ENCODE data around the gene ITPRIPL2.

ITPRIPL2 gene

GRCh38 chr16:19119564-19119963 lies 5.8 kb downstream of the ITPRIPL2 start:
- no peak for DNase-seq (ENCODE audit: low spot score)

GRCh38 chr16:19123535-19124178 lies 9.9 kb downstream of the ITPRIPL2 start:
- DNase-seq (ENCODE audit: low spot score) = no peak

DNA sequence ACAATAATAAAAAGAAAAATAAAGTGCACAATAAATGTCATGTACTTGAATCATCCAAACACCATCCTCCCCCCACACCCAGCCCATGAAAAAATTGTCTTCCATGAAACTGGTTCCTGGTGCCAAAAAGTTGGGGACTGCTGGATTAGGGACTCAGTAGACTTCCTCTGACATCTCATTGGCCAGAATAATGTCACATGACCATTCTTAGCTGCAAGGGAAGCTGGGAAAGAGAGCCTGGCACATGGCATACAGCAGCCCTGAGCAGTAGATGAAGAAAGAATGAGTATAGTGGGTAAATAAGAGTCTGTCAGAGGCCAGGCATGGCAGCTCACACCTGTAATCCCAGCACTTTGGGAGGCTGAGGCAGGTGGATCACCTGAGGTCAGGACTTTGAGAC lies 12.5 kb downstream of the ITPRIPL2 start:
- no peak for DNase-seq (ENCODE audit: low spot score)

DNA sequence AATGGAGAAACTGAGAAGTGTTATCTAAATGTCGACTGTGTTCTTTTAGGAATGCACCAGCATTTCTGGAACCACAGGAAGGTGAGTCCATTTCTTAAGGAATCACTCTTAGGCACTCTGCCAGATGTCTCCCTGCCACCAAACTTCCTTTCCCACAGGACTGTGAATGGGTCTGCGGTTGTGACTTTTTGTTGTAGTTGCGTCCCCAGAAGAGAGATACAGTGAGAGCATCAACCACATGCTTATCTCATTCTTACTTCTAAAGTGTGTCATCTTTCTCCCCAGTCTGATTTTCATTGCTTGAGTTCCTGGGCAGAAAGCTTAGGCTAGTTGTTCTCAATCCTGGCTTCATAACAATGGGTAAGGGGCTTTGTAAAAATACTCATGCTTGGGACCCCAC lies 13.4 kb downstream of the ITPRIPL2 start:
- DNase-seq (ENCODE audit: low spot score) = no peak

GRCh38 chr16:19127674-19128131 lies 13.9 kb downstream of the ITPRIPL2 start:
- no peak for DNase-seq (ENCODE audit: low spot score)

DNA sequence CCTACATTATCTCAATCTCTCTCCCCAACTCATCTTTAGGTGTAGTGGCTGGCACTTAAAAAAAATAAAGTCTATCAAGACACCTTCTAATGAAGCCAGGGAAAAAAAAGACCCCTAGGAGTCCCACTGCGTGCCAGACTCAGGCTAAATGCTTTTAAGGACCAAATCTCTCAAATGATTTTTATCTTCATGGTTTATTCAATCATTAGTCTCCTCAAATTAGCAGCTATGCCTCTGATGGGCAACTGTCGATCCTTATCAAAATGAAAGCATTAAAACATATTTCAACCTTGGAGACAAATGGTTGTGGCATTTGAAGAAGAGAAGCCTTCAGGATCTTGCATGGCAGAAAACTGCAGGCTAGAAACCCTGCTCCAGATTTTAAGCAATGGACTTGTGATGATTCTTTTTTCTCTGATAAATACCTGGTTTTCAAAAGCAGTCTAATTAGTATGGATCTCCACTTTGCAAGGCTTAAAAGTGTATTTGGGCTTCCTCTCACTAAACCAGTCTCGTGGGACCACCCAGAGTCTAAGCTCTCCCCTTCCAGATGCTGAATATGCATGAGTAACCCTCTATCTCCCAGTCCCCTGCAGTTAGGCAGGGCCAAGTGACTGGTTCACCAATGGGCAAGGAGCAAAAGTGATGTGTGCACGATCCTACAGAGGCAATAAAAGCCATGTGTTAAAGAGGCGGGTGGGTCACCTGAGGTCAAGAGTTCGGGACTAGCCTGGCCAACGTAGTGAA lies 14.9 kb downstream of the ITPRIPL2 start:
- no peak for DNase-seq (ENCODE audit: low spot score)

DNA sequence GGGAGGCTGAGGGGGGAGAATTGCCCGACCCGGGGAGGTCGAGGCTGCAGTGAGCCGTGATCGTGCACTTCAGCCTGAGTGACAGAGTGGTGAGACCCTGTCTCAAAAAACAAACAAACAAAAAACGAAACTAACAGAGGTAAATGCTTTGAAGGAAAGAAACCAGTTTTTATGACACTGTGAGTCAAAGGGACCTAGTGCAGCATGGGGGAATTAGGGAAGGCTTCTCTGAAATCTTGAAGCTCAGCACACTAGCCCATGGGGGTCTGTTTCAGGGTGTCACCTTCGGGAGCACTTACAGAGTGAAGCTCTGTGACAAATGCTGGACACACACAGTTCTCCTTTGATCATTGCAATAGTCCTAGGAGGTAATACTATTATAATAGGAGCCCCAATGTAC lies 16.6 kb downstream of the ITPRIPL2 start:
- no peak for DNase-seq (ENCODE audit: low spot score)

DNA sequence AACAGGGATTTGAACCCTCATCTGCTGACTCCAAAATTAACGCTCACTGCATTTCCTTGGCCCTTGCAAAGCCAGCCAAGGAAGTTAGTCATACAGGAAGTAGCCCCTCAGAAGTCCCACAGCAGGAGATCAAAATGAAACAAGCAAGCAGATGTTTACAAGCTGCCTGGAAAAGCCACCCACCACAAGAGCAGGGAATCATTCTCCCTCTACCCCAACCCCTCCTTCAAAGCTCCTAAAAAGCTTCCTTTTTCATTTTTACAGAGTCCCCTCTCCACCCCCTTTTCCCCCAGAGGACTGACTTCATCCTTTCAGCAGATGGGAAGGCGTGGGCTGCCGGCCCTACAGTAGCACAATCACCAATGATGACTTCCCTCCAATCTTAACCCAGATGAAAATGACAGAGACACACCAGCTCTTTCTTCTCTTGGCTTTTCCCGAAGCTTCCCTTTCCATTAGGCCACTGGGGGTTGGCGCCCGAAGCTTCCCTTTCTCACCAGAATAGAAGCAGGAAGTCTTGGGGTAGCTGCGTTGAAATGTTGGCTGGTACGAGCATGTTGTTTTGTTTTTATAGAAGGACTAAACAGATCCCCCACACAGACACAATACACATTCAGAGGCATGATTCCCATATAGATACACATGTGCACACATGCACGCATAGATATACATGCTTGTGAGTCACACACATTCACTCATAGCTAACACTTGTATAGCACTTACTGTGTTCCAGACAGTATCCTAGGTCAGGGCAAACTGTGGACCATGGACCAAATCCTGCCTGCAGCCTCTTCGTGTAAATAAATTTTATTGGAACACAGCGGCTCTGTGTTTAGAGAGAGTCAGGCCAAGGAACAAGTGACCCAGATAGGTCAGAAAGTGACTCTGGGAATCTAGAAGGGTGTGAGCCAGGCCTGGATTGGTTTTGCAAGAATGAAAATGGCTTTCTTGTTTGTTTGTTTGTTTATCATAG lies 17.4 kb downstream of the ITPRIPL2 start:
- peak; percentile 39 for DNase-seq (ENCODE audit: low spot score)

GRCh38 chr16:19131825-19132218 lies 18.1 kb downstream of the ITPRIPL2 start:
- no peak for DNase-seq (ENCODE audit: low spot score)

- no peak for DNase-seq (ENCODE audit: low spot score)
Observed at GRCh38 chr16:19132255-19132654, 18.5 kb downstream of the ITPRIPL2 start.

DNA sequence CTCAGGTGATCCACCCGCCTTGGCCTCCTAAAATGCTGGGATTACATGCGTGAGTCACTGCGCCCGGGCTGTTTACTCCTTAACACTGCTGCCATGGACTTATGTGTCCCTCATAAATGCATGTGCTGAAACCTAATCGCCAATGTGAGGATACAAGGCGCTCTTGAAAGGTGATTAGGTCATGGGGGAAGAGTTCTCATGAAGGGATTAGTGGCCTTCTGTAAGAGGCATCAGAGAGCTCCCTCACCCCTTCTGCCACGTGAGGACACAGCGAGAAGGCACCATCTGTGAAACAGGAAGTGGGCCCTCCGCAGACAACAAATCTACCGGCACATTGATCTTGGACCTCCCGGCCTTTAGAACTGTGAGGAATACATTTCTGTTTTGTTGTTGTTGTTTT lies 19.1 kb downstream of the ITPRIPL2 start:
- no peak for DNase-seq (ENCODE audit: low spot score)

GRCh38 chr16:19133600-19133999 lies 19.8 kb downstream of the ITPRIPL2 start:
- DNase-seq (ENCODE audit: low spot score) = no peak

GRCh38 chr16:19135201-19135842 lies 21.6 kb downstream of the ITPRIPL2 start:
- no peak for DNase-seq (ENCODE audit: low spot score)

DNA sequence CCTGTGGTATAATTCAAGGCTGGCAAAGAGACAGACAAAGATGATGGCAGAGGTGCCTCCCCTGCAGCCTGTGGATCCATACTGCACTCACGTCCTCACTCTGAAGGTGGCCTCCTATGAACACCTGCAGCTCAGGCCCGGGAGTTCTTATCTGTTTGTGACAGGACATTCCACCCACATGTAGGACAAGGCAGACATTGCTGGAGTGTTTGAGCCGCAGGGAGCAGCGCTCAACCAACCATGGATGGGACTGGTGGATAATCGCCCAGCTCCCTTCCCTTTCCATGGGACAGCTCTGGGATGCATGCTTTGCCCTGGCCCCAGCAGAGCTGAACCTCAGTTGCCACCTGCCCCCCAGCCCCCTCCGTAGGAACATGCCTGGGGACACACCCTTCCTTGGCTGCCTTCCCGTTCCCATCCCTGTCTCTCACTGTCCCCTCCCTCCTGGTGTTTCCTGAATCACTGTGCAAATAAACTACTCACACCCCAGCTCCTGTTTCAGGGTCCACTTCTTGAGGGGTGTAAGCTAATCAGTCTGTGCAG lies 22.2 kb downstream of the ITPRIPL2 start:
- DNase-seq (ENCODE audit: low spot score) = no peak

GRCh38 chr16:19136549-19137196 lies 22.9 kb downstream of the ITPRIPL2 start:
- DNase-seq (ENCODE audit: low spot score) = no peak

GRCh38 chr16:19137201-19138128 lies 23.7 kb downstream of the ITPRIPL2 start:
- no peak for DNase-seq (ENCODE audit: low spot score)

GRCh38 chr16:19138601-19139000 lies 24.8 kb downstream of the ITPRIPL2 start:
- DNase-seq (ENCODE audit: low spot score) = peak; percentile 17

DNA sequence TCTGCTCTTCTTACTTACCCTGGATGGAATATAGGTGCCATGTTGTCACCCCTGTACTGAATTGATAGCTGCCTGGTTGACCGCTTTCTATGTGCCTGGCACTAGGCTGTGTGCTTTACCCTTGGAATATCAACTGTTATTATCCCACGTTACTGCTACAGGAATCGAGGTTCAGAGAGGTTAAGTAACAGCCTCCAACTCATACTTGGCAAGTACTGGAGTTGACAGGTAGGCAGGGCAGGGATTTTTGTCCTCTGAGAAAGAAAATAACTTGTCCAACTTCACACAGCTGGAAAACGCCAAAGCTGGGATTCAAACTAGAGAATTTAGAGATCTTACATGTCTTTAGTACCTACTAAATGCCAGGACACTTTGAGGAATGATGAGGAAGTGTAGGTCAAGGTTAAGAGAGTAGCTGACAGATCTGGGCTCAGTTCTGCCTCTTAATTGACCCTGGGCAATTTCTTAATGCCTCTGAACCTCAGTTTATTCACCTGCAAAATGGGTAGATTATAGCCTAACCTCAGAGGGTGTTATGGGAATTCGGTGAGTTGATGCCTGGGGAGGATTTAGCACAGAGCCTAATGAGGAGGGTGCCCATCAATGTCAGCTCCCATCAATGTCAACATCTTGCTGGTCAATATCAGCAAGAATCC lies 25.8 kb downstream of the ITPRIPL2 start:
- no peak for DNase-seq (ENCODE audit: low spot score)

GRCh38 chr16:19140396-19140795 lies 26.6 kb downstream of the ITPRIPL2 start:
- DNase-seq (ENCODE audit: low spot score) = no peak

Data from putamen (tissue), 1 donor.